ENCODE measurements around the gene OTX1.

GRCh38 chr2:63057249-63058143 lies 6.9 kb downstream of the OTX1 start:
- TF ChIP-seq CTCF (IDR thresholded peaks at IDR 0.05), result no peak
- TF ChIP-seq POLR2A (IDR thresholded peaks at IDR 0.05), result no peak
